GM19099 (cell line): ENCODE measurements around the gene TOX3.

Source experiments
- POLR2A ChIP-seq: IDR thresholded peaks from 3 replicates; pipeline ENCODE4 v1.6.1; 2011; ENCODE audit warnings: low read depth; ENCODE audit not compliant: insufficient read length; ENCODE audit errors: extremely low read depth

The TOX3 gene

GRCh38 chr16:52393448-52393847, 153.5 kb downstream of the TOX3 start:
- no peak for TF ChIP-seq POLR2A

- TF ChIP-seq POLR2A: no peak
Observed at GRCh38 chr16:52389045-52389444, 157.9 kb downstream of the TOX3 start.
